Dermis lymphatic vessel endothelial cell (primary cell): Measurements from ENCODE around the gene GATA5. TPM values are rescaled to one million over a fixed set of nuclear protein-coding genes. Genes with fewer than 3 reads are reported as not detected.

Experiments used
- total RNA-seq: library from RNA; depleted of rRNA; stranded (reverse); fragments of >200 nt; gene quantifications from 2 replicates; pipeline ENCODE4 v1.2.1, GENCODE V29; 2014

The GATA5 gene, protein sequence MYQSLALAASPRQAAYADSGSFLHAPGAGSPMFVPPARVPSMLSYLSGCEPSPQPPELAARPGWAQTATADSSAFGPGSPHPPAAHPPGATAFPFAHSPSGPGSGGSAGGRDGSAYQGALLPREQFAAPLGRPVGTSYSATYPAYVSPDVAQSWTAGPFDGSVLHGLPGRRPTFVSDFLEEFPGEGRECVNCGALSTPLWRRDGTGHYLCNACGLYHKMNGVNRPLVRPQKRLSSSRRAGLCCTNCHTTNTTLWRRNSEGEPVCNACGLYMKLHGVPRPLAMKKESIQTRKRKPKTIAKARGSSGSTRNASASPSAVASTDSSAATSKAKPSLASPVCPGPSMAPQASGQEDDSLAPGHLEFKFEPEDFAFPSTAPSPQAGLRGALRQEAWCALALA
- total RNA-seq = under 0.01 TPM in 1 of 2 replicates, not detected in the other

DNA sequence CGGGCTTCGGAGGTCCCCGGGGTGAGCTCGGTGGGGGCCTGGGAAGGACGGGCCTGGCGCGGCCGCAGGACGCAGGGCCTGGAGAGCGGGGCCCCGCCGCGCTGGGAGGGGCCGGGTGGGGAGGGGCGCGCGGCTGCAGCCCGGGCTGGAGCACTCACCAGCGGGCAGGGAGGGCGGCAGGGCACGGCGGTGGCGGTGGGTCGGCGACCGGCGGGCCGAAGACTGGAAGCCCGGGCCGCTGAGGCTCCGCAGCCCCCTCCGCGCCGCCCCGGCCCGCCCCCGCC is at the start of gene GATA5:
GATA5 (minus strand) TSS at position 224 of the 284 bp plus-strand sequence. CDS start 474 bp downstream, outside the sequence.

DNA sequence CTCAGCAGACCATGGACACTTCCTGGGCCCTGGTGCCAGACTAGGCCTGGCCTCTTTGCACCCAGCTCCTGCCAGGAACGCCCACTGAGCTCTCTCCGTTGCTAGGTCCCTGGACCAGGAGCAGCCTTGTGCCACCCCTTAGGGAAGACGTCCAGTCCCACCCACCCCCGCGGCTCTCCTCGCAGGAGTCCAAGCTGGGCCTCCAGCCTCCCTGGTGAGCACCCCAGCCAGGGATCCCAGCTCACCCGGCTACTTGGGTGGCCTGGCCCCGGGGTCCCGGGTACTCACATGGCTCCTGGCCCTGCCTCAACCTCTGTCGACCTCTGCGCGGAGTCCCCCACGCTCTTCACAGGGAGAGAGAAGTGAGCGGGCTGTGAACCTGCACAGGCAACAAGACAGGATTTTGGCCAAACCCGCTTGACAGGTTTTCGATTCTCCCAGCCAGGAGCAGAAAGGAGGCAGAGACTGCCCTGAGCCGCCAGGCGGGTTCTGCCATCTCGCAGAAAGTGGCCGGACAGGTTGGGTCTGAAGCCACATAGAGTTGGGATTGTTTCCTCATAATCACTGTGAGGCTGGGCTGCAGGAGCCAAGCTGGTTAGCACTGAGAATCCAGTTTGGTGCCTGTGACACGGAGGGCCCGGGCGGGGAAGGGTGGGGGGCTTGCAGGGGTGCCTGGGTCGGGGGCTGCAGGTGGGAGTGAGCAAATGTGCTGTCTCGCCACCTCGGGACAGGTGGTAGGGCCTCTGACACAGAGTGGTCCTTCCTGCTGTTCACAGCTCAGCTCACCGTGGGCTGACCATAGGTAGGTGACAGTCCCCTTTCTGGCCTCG is 48.4 kb downstream of the GATA5 start, which contains the start of gene RBBP8NL:
RBBP8NL (minus strand) TSS at position 368 of the 830 bp plus-strand sequence. CDS start 7,892 bp downstream, outside the sequence.

Other genes starting within 250 kb of the GATA5 start
- 27.4 and 35.2 TPM in 2 replicates for gene OSBPL2, start 237.5 kb downstream of the GATA5 start, total RNA-seq
- gene ADRM1, start 173.0 kb downstream of the GATA5 start, total RNA-seq = 78.7 and 79.5 TPM in 2 replicates
- gene LAMA5, start 108.7 kb downstream of the GATA5 start, total RNA-seq = 7.9 and 8.2 TPM in 2 replicates
- gene RPS21, start 88.9 kb downstream of the GATA5 start, total RNA-seq = 889 and 1,590 TPM in 2 replicates
- gene CABLES2, start 68.7 kb downstream of the GATA5 start, total RNA-seq = 0.43 and 0.65 TPM in 2 replicates
- not detected in 2 replicates for gene RBBP8NL, start 48.5 kb downstream of the GATA5 start, total RNA-seq
- gene SLCO4A1, start 166.5 kb upstream of the GATA5 start, total RNA-seq = 0.11 and 0.17 TPM in 2 replicates
- not detected in 2 replicates for gene NTSR1, start 232.8 kb upstream of the GATA5 start, total RNA-seq